HG03575 (cell line): ENCODE data around the gene CCDC186.

Experiments
- ATAC-seq: cut with Tn5 transposase; IDR thresholded peaks from one replicate; pipeline ENCODE4 v1.9.1; 2021; ENCODE audit not compliant: unreplicated experiment, insufficient number of reproducible peaks, low FRiP score; ENCODE audit errors: extremely low read depth

The CCDC186 gene

DNA sequence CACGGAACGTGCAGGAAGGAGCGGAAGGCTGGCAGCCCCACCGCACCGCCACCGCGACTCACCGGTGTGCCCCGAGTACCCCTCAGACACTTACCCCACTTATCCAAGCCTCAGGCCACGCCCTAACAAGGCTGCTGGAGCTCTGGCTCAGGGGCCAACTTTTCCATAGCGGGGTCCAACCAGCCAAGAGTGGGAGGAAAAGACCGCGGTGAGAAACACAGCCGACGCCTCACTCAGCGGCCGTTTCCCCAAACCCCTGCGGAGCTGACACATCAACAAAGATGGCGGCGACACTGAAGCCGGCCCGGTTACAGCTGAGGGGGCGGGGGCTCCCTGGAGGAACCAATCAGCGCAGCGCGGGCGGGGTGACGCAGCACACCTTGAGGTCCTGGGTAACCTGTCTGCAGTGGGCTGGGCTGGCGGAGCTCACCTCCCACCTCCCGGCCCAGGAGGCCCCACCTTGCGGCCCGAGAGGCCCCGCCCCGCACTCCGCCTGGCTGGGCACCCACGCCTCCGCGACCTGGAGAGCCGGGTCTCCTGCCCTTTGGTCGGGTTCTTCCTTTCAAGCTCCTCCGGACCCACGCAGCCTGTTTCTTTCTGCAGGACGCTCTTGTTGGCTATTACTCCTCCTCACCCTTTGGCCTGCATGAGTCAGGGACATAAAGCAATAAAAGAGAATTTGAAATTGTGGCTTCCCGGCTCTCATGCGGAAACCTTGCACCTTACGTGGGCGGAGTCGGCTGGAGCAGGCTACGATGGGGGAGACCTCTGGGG lies at the start of gene CCDC186:
Gene CCDC186 (minus strand): TSS at position 283 of the 774 bp plus-strand sequence. CDS start 10,935 bp downstream, outside the sequence.
- ATAC-seq, result peak; percentile 84

DNA sequence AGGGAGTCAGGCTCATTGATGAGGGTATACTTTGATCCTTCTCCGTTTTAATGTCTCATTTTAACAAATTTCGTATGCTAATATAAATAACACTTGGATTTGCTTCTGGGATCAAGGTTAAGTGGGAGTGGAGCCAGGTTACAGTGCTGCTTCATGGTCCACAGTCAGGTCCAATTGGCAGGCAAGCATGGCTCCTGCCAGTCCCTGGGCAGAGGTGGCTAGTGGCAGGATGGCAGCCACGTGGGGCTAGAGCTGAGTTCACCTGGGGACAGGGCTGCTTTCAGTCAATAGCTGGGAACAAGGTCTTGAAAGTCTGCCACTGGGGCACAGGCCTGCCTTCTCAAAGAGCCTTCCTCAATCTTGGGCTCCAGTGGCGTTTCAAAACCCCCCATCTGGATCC lies 49.1 kb upstream of the CCDC186 start:
- no peak for ATAC-seq

DNA sequence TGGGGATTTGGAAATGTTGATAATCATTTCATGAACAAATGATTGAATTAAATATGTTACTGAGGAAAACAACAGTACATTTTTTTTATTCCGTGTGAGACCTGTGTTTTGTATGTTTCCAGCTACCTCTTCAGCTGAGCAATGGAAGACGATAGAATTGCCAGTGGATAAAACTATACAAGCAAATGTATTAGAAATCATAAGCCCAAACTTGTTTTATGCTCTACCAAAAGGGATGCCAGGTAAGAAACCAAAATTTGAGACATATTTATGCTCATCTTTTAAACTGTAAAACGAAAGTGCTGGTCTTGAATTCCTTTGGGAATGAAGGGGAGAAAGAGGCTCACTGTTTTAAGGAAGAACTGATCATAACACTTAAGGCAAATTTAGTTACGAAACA lies 47.2 kb upstream of the CCDC186 start:
- ATAC-seq, result no peak

DNA sequence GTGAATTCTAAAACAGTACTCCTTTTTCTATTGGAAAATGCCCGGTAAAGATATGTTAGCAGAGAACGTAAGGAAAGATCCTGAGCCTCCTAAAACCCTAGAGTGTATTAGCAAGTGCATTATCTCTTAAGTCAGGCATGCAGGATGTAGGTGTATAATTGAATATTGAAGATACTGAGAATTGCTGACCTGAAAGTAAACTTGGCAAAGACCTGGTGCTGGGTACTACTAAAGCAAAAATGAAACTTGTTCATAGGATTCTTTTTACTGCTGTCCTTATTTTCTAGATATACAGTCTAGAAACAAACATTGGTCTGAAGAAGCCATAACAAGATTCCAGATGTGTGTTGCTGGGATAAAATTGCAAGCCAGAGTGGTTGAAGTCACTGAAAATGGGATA lies 46.3 kb upstream of the CCDC186 start:
- no peak for ATAC-seq

DNA sequence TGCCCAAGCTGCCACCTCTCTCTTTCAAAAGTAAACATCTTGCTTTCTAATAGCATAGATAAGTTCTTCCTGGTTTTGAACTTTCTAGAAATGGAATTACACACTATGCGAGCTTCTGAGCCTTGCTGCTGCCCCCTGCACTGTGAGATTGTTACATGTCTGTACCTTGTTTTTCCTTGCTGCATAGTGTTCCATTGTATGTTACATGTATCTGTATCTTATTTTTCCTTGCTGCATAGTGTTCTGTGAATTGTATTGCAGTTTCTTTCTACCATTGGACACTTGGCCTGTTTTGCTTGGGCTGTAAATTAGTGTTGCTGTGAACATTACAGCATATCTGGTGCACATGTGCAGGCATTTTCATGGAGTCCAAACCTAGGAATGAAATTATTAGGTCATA lies 41.0 kb upstream of the CCDC186 start:
- no peak for ATAC-seq

DNA sequence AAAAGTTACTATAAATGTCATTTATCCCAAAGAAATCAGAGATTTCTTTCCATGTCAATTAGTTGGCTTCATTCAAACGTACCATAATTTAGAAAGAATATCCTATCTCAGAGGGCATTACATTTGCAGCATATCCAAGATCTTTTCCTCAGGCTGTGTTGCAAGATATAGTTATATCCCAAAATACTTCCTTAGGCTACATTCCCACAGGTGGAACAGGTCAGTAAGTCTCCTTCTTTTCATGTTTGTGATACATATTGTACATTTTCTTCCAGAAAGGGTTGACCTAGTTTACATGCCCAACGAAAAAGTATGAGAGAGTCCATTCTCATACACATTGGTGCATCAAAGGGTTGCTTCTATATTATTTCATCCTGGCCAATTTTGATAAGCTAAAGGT lies 38.1 kb upstream of the CCDC186 start:
- ATAC-seq, result no peak

DNA sequence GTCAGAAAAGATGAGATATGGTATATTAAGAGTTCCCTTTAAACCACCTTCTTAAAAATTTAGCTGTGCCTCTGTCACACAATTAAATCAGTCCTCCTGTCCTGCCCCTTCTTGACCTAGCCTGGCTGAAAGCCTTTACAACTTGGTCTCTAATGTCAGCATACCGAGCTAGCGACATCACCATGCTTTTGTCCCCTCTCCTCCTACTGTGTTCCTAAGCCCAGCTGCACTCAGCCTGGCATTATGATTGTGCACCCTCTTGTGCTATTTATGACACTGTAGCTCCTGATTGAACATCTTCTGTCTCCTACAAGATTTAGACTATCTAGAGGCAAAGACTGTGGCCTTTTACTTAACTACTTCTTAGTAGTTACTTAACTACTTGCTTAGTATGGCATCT lies 34.3 kb upstream of the CCDC186 start:
- no peak for ATAC-seq

DNA sequence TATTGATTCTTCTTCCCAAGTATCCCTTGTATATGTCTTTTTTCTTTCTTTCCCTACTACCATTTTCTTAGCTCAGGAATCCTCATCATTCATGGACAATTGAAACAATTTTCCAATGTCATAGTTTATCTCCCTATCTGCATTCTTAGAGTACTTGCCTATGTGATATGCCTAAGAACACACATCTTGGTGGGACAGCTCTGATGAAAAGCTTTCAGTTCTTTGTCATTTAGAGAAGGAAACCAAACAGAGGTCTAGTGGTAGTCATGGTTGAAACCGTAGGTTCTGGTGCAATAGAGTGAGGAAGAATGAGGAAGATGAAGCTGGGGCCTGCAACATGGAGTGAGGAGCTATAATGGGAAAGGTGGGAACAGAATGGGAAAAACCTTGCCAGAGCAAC lies 33.3 kb upstream of the CCDC186 start:
- ATAC-seq, result no peak

DNA sequence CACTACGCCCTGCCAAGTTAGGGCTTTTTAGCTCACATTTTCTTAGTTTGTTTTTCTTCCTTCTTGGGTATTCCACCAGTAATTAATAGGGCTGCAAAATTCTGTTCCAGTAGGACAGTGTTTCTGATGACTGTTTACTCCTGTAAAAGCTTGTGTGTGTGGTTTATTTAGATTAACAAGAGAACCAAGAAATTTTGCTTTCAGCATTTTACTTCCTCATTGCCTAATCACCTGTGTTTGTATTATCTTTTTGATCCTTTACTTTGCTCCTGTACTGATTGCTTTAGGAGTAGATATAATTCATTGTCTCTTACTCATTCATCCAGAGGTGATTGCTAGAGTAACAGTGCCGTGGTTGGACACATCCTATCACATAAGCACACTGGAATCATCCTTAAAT lies 32.9 kb upstream of the CCDC186 start:
- ATAC-seq, result no peak

DNA sequence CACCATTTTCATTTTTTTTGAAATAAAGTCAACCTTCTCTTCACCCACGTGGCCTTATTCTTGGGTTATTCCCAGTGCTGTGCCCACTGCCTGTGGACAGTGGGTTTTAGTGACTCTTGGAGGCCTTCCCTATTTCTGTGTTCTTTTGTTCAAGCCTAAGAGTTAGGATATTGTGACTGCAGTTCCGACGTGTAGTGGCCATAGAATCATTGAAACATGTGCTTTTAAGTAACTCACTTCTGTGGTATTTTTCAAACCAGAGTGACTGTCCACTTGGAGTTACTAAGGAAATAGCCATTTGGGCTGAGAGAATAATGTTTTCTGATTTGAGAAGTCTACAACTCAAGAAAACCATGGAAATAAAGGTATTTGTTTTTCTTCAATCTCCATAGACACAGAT lies 28.8 kb upstream of the CCDC186 start:
- no peak for ATAC-seq

DNA sequence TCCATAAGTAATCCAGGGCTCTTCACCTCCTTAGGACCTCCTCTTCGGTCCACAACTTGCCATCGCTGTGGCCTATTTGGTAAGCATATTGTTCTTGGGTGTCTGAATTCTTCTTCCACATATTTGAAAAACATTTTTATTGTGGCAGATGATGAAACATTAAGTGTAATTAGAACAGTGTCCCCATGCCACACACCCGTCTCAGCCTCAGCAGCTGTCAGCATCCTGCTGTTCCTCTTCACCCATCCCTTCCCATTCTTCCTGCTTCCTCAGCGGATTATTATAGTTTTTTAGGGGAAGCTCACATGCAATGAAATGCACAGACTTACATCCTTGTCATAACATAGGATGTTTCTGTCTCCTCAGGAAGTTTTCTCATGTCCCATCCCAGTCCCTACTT lies 25.2 kb upstream of the CCDC186 start:
- no peak for ATAC-seq

DNA sequence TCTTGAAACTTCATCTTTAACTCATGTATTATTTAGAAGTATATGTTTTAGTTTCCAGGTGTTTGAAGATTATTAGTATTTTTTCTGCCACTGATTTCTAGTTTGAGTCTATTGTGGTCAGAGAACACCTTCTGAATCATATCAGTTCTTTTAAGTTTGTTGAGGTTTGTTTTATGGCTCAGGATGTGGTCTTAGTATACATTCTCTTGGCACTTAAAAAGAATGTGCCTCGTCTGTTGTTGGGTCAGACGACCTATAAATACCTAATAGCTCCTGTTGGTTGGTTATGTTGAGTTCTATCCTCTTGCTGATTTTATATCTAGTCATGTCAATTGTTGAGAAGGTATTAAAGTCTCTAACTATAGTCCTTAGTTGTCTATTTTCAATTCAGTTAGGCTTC lies 21.1 kb upstream of the CCDC186 start:
- peak; percentile 88 for ATAC-seq

DNA sequence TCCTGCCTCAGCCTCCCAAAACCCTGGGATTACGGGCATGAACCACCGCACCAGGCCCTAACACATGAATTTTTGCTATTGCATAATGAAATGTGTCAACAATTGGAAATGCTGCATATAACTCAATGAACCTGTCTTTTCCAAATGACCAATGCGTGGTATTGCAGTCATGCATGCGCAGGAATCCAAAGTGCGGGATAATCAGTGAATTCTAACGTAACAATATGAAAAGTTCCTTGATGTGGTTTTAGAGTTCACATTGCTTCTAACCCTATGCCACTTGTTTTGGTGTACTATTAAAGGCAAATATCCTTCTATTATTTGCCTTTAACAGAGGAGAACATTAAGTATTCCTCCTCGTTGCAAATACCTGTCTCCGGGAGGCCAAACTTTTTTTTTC lies 15.7 kb upstream of the CCDC186 start:
- no peak for ATAC-seq

DNA sequence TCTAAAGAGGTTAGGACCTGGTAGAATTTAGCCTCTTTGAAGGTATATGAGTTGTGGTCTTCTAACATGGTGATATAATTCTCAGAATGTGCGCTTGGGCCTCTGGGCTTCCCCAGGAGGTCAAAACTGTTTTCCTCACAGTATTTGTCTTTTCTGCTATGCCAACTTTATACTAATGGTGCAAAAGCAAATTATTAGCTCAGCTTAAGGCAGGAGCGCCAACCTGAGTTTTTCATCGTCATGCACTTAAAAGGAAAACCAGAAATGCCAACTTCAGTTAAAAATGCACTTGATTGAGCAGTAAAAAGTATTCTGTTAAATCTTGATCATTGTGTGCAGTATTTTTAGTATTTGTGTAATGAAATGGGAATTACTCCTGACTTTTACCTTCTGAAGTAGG lies 14.9 kb upstream of the CCDC186 start:
- no peak for ATAC-seq

DNA sequence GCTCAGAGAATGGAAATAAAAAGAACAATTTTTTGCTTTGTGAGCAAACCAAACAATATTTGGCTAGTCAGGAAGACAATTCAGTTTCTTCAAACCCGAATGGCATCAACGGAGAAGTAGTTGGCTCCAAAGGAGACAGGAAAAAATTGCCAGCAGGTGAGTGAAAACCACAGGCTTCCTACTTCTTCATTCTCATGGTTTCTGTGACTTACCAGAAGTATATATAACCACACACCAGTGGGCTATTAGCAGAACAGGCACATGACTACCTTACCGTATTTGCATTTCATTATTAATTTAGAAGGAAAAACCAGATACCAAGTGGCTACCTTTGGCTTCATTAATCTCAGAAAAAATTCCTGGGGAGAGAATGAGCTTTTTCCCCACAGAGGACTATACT lies 14.0 kb upstream of the CCDC186 start:
- ATAC-seq, result no peak

DNA sequence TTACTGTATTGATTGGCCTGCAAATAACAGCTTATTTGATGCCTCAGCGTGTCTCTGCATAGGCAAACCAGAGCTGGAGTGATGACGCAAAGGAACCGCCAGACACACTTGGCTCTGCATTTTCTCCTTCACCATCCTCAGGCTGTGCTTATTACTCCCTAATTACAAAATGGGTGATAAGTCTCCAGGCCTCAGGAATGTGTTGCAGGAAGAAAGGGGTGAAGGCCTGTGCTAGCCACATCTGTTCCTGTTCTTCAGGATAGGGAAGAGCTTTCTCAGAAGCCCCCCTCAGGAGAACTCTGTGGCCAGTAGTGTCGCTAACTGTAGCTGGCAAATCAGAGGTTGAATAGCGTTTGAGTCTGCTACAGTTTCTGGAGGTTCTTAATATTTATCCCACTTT lies 10.3 kb upstream of the CCDC186 start:
- no peak for ATAC-seq

DNA sequence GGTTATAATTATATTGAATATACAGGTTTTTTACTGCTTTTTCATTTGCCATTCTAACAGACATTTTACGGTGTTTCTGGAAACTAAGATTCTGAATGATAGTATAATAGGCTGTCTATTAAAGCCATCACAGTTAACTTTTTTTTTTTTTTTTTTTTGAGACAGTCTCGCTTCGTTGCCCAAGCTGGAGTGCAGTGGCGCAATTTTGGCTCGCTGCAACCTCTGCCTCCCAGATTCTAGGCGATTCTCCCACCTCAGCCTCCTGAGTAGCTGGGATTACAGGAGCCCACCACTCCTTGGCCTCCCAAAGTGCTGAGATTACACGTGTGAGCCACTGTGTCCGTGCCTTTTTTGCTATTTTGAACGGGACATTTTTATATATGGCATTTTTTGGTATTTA lies 9.6 kb upstream of the CCDC186 start:
- no peak for ATAC-seq

DNA sequence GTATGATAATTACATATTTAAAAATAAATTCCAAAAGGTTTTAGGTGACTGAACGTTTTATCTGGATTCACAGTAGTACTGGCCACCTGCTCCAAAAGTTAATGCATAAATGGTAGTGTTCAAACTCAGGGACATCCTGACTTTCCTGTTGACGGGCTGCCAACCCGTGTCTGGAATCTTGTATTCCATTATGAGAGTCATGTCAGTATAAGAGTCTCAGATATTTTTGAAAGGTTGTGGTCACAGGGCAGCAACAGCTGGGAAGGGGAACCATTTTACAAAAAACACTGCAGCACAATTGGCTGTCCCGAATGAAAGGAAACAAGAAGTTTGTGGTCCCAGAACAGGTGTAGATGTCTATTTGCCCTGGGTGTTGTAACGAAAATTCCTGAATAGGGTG lies 8.0 kb upstream of the CCDC186 start:
- no peak for ATAC-seq

DNA sequence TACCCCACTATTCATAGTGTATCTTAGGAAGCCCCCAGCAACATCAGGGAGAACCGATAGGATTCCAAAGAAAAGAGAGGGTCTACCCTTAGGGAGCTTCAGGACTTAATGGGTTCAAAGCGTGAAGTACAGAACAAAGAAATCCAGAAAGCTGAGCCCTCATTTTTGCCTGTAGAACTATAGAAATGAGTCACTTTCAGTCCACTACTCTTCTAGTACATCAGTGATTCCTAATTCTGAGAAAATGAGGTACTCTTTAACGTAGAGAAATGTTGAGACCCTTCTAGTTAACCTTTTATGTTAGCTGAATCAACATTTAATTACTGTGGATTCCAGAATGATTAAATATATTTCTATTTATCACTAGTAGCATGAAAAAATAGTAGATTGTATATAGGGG lies 6.9 kb upstream of the CCDC186 start:
- ATAC-seq, result no peak

DNA sequence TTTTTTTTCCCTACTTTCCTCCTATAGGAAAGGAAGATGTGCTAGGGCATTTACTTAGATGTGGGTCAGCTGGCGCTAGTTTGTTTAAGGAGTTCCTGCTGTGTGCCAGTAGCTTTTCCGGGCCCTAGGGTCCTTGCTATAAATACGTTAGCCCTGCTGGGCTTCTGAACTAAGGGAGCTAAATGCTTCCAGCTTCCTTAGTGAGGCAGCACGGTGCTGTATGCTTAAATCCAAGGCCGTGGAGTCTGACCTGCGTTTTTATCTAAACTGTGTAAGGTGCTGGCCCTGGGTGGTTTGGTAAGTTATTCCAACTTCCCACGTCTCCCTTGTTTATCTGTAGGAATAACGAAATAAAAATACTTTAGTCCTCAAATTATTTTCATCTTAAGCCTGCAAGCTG lies 5.7 kb upstream of the CCDC186 start:
- no peak for ATAC-seq

DNA sequence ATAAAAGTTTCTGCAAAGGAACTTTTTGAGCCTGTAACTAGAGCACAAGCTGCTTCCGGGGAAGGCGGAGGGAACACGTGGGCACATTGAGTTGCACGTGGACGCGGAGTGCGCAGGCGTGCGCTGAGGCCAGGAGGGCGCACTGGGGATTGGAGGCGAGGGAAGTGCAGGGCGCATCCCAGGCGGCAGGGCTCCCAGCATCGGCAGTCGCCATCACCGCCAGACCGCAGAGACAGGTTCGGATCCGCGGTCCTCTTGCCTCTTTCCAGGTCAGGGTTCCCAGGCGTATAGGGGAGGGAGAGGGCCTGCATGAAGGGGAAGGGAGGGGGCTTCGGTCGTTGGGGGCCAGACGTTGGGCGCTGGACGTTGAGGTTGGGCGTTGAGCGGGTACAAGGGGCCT lies 5.1 kb upstream of the CCDC186 start, which contains the start of gene TDRD1:
Gene TDRD1 (plus strand): TSS at position 206 of the 400 bp plus-strand sequence. CDS start 8,479 bp downstream, outside the sequence.
- no peak for ATAC-seq
